ENCODE measurements around the gene TLCD3B.

DNA sequence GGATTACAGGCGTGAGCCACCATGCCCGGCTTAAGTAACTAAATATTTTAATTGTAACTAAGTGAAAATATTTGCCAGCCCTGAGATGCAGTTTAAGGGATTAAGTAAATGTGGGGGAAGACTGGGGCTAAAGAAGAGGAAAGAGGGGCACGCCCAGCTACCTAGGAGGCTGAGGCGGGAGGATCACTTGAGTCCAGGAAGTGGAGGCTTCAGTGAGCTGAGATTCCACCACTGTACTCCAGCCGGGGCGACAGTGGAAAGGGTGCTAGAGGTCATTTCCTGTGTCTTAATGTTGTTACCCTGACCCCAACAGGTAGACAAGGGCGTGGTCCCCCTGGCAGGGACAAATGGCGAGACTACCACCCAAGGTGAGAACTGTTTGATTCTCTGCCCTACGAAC lies 37.3 kb upstream of the TLCD3B start:
- TF ChIP-seq CTCF (conservative IDR thresholded peaks at IDR 0.05; ENCODE audit: low read depth, low read length), result no peak
- TF ChIP-seq, protein P1, sequence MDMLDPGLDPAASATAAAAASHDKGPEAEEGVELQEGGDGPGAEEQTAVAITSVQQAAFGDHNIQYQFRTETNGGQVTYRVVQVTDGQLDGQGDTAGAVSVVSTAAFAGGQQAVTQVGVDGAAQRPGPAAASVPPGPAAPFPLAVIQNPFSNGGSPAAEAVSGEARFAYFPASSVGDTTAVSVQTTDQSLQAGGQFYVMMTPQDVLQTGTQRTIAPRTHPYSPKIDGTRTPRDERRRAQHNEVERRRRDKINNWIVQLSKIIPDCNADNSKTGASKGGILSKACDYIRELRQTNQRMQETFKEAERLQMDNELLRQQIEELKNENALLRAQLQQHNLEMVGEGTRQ (IDR thresholded peaks at IDR 0.05; ENCODE audit: low read depth, low read length), result no peak
- no peak for TF ChIP-seq POLR2A (IDR thresholded peaks at IDR 0.05; ENCODE audit: low read depth, low read length)
- TF ChIP-seq BHLHE40 (IDR thresholded peaks at IDR 0.05; ENCODE audit: low read depth, low read length), result no peak
- no peak for TF ChIP-seq MAFK (IDR thresholded peaks at IDR 0.05; ENCODE audit: low read depth, low read length)
- TF ChIP-seq MXI1 (IDR thresholded peaks at IDR 0.05; ENCODE audit: borderline replicate concordance, low read depth, low read length), result no peak
- TF ChIP-seq ELK1 (IDR thresholded peaks at IDR 0.05; ENCODE audit: borderline replicate concordance, low read depth, low read length), result no peak
- no peak for TF ChIP-seq RCOR1 (IDR thresholded peaks at IDR 0.05; ENCODE audit: insufficient replicate concordance, low read length)
